GM12891 (cell line): Measurements from ENCODE around the gene SULT4A1.

Experiments used
- PAX5 ChIP-seq: IDR thresholded peaks from 2 replicates; pipeline ENCODE4 v1.6.1; 2011; ENCODE audit warnings: low read length, moderate library complexity, mild to moderate bottlenecking; ENCODE audit not compliant: insufficient read depth, severe bottlenecking
- POLR2A ChIP-seq: IDR thresholded peaks from 2 replicates; pipeline ENCODE4 v1.6.1; 2011; ENCODE audit warnings: low read depth, low read length, control low read depth
- POLR2AphosphoS5 ChIP-seq: IDR thresholded peaks from 2 replicates; pipeline ENCODE4 v1.6.1; 2011; ENCODE audit warnings: low read depth, low read length, control low read depth
- SPI1 ChIP-seq: IDR thresholded peaks from 2 replicates; pipeline ENCODE4 v1.6.1; 2011; ENCODE audit warnings: low read depth, low read length, control low read depth
- TAF1 ChIP-seq: IDR thresholded peaks from 2 replicates; pipeline ENCODE4 v1.6.1; 2011; ENCODE audit warnings: low read depth, low read length, control low read depth

DNA sequence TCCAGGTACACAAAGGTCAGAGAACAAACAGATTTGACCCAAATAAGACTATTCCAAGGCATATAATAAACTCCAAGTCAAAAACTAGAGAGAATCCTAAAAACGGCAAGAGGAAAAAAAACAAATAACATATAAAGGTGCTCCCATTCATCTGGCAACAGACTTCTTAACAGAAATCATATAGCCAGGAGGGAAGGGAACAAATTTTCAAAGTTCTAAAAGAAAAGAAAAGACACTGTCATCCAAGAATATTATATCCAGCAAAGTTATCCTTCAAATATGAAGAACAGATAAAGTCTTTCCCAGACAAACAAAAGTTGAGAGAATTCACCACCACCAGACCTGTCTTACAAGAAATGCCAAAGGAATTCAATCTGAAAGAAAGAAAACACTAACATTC is 61.3 kb downstream of the SULT4A1 start:
- TF ChIP-seq TAF1, result no peak
- TF ChIP-seq POLR2A, result no peak
- no peak for TF ChIP-seq POLR2AphosphoS5
- TF ChIP-seq SPI1, result no peak
- no peak for TF ChIP-seq PAX5
